Measurements from ENCODE around the gene ARMC6. TPM values are rescaled to one million over a fixed set of nuclear protein-coding genes. Genes with fewer than 3 reads are reported as not detected.
"Not testable (repeated sequence)": the region's sequence is repeated elsewhere in the genome, so short reads cannot be mapped to it uniquely, and the experiment has no call there.

ARMC6 gene
- total RNA-seq, 1 donor from 2014 or later = 61.9 TPM

- intact Hi-C loops (cut with micrococcal nuclease) = no loop called here
- H3K4me1 Mint-ChIP-seq = no peaks in the 10 kb centered on the region
- peaks cover 2% of the 10 kb centered on the region for H3K36me3 Mint-ChIP-seq (ENCODE audit: low read depth)
- no peak for DNase-seq
- H3K27ac Mint-ChIP-seq = no peak overlapping the region
- no peak overlapping the region for H3K4me3 Mint-ChIP-seq
- no peaks in the 10 kb centered on the region for H3K9me3 Mint-ChIP-seq
- H3K27me3 Mint-ChIP-seq = peaks cover 2% of the 10 kb centered on the region
Measured at GRCh38 chr19:19106056-19106551, 72.7 kb downstream of the ARMC6 start.

- intact Hi-C loops (cut with micrococcal nuclease); DNase-seq; H3K9me3 Mint-ChIP-seq; H3K27me3 Mint-ChIP-seq; H3K36me3 Mint-ChIP-seq (ENCODE audit: low read depth); H3K27ac Mint-ChIP-seq; H3K4me3 Mint-ChIP-seq; H3K4me1 Mint-ChIP-seq: not testable (repeated sequence)
Measured at GRCh38 chr19:19106938-19107337, 73.5 kb downstream of the ARMC6 start.

- intact Hi-C loops (cut with micrococcal nuclease) = no loop called here
- Mint-ChIP-seq H3K36me3 (ENCODE audit: low read depth) (peaks cover 2% of the 10 kb centered on the region), H3K27me3 (peaks cover 2% of the 10 kb centered on the region), H3K9me3 (no peaks in the 10 kb centered on the region), H3K4me3 (no peak overlapping the region), H3K4me1 (no peaks in the 10 kb centered on the region), H3K27ac (no peak overlapping the region)
- no peak for DNase-seq
Measured at GRCh38 chr19:19107654-19108053, 74.3 kb downstream of the ARMC6 start.

Other genes with a start within 250 kb of the ARMC6 start
- not detected in 2 replicates for gene COMP, start 242.3 kb upstream of the ARMC6 start, total RNA-seq
- gene UPF1, start 201.6 kb upstream of the ARMC6 start, total RNA-seq = 97.6 and 110 TPM in 2 replicates
- gene CERS1, start 137.4 kb upstream of the ARMC6 start, total RNA-seq = 0.14 and 0.23 TPM in 2 replicates
- 206 and 231 TPM in 2 replicates for gene COPE, start 114.2 kb upstream of the ARMC6 start, total RNA-seq
- 93.2 and 94.9 TPM in 2 replicates for gene DDX49, start 113.9 kb upstream of the ARMC6 start, total RNA-seq
- 1.3 and 1.4 TPM in 2 replicates for gene HOMER3, start 92.4 kb upstream of the ARMC6 start, total RNA-seq
- 114 and 128 TPM in 2 replicates for gene SUGP2, start 86 bp upstream of the ARMC6 start, total RNA-seq
- 8.0 and 8.1 TPM in 2 replicates for gene SLC25A42, start 30.4 kb downstream of the ARMC6 start, total RNA-seq
- gene TMEM161A, start 104.9 kb downstream of the ARMC6 start, total RNA-seq = 40.7 and 44.1 TPM in 2 replicates
- 2.9 and 3.0 TPM in 2 replicates for gene MEF2B, start 136.7 kb downstream of the ARMC6 start, total RNA-seq
- 34.8 and 38.9 TPM in 2 replicates for gene BORCS8, start 158.5 kb downstream of the ARMC6 start, total RNA-seq
- 111 and 113 TPM in 2 replicates for gene RFXANK, start 158.7 kb downstream of the ARMC6 start, total RNA-seq
- 48.3 and 52.3 TPM in 2 replicates for gene NR2C2AP, start 169.8 kb downstream of the ARMC6 start, total RNA-seq
- gene NCAN, start 178.4 kb downstream of the ARMC6 start, total RNA-seq = 0.02 TPM in 1 of 2 replicates, not detected in the other
- not detected in 2 replicates for gene TM6SF2, start 239.7 kb downstream of the ARMC6 start, total RNA-seq